ENCODE measurements around the gene DVL3.

The DVL3 gene

GRCh38 chr3:184155644-184156521 lies 706 bp downstream of the DVL3 start:
- Histone ChIP-seq H3K79me2 (ENCODE audit: insufficient read depth, low read length) (peaks cover 39% of the 10 kb centered on the region), H2AFZ (ENCODE audit: low read depth, low read length, severe bottlenecking) (peak overlapping the region; percentile 60)

GRCh38 chr3:184156522-184156955 lies 1.4 kb downstream of the DVL3 start:
- H3F3A ChIP-seq (ENCODE audit: insufficient read depth), result peaks cover 14% of the 10 kb centered on the region
- H3K79me2 ChIP-seq (ENCODE audit: insufficient read depth, low read length), result peaks cover 39% of the 10 kb centered on the region

More at GRCh38 chr3:184155644-184156521, 706 bp downstream of the DVL3 start:
- H3K4me3 ChIP-seq (ENCODE audit: insufficient read depth, low read length, poor library complexity, severe bottlenecking), result peak overlapping the region; percentile 67
- no peaks in the 10 kb centered on the region for H3K9me2 ChIP-seq (replicated peaks; ENCODE audit: insufficient read depth, low read length)
- 0 out of 2 replicates have a peak overlapping the region, but pooled peaks have one; percentile 2 for H3K27ac ChIP-seq (ENCODE audit: low read depth, low read length)
- H4K20me1 ChIP-seq (ENCODE audit: low read depth, low read length), result no peaks in the 10 kb centered on the region
- no peaks in the 10 kb centered on the region for H3K9me3 ChIP-seq (ENCODE audit: insufficient read depth, low read length)
- peak overlapping the region; percentile 90 for H3K4me2 ChIP-seq (ENCODE audit: low read depth, low read length, poor library complexity, severe bottlenecking)
- no peaks in the 10 kb centered on the region for H3K27me3 ChIP-seq (ENCODE audit: low read length)
- peaks cover 14% of the 10 kb centered on the region for H3F3A ChIP-seq (ENCODE audit: insufficient read depth)
- H3K36me3 ChIP-seq (ENCODE audit: low read length), result no peaks in the 10 kb centered on the region
- TF ChIP-seq CTCF (IDR thresholded peaks at IDR 0.05; ENCODE audit: insufficient read depth, low read length, poor library complexity, severe bottlenecking) (no peak), EZH2phosphoT487 (conservative IDR thresholded peaks at IDR 0.05; ENCODE audit: low read length) (no peak)
- H3K9ac ChIP-seq (ENCODE audit: low read length), result peak overlapping the region; percentile 71

GRCh38 chr3:184157206-184157605 lies 2.0 kb downstream of the DVL3 start:
- Histone ChIP-seq H3K27ac (ENCODE audit: low read depth, low read length) (no peak overlapping the region), H3K9ac (ENCODE audit: low read length) (peak overlapping the region; percentile 71), H3K79me2 (ENCODE audit: insufficient read depth, low read length) (peaks cover 39% of the 10 kb centered on the region), H2AFZ (ENCODE audit: low read depth, low read length, severe bottlenecking) (no peak overlapping the region), H3K9me2 (replicated peaks; ENCODE audit: insufficient read depth, low read length) (no peaks in the 10 kb centered on the region), H4K20me1 (ENCODE audit: low read depth, low read length) (no peaks in the 10 kb centered on the region), H3K36me3 (ENCODE audit: low read length) (no peaks in the 10 kb centered on the region), H3K27me3 (ENCODE audit: low read length) (no peaks in the 10 kb centered on the region), H3F3A (ENCODE audit: insufficient read depth) (peaks cover 14% of the 10 kb centered on the region), H3K4me2 (ENCODE audit: low read depth, low read length, poor library complexity, severe bottlenecking) (peak overlapping the region; percentile 90), H3K4me3 (ENCODE audit: insufficient read depth, low read length, poor library complexity, severe bottlenecking) (peak overlapping the region; percentile 67), H3K9me3 (ENCODE audit: insufficient read depth, low read length) (no peaks in the 10 kb centered on the region)
- TF ChIP-seq CTCF (IDR thresholded peaks at IDR 0.05; ENCODE audit: insufficient read depth, low read length, poor library complexity, severe bottlenecking) (no peak), EZH2phosphoT487 (conservative IDR thresholded peaks at IDR 0.05; ENCODE audit: low read length) (no peak)

More at GRCh38 chr3:184156522-184156955, 1.4 kb downstream of the DVL3 start:
- Histone ChIP-seq H3K9me3 (ENCODE audit: insufficient read depth, low read length) (no peaks in the 10 kb centered on the region), H3K4me3 (ENCODE audit: insufficient read depth, low read length, poor library complexity, severe bottlenecking) (peak overlapping the region; percentile 67), H3K36me3 (ENCODE audit: low read length) (no peaks in the 10 kb centered on the region), H3K4me2 (ENCODE audit: low read depth, low read length, poor library complexity, severe bottlenecking) (peak overlapping the region; percentile 90), H3K27me3 (ENCODE audit: low read length) (no peaks in the 10 kb centered on the region), H2AFZ (ENCODE audit: low read depth, low read length, severe bottlenecking) (no peak overlapping the region), H3K9me2 (replicated peaks; ENCODE audit: insufficient read depth, low read length) (no peaks in the 10 kb centered on the region), H4K20me1 (ENCODE audit: low read depth, low read length) (no peaks in the 10 kb centered on the region), H3K27ac (ENCODE audit: low read depth, low read length) (no peak overlapping the region), H3K9ac (ENCODE audit: low read length) (peak overlapping the region; percentile 71)
- TF ChIP-seq CTCF (IDR thresholded peaks at IDR 0.05; ENCODE audit: insufficient read depth, low read length, poor library complexity, severe bottlenecking), result no peak
- no peak for TF ChIP-seq EZH2phosphoT487 (conservative IDR thresholded peaks at IDR 0.05; ENCODE audit: low read length)

Measured in SU-DHL-6 (cell line).